ENCODE measurements around the gene HLA-B.
"Not testable (repeated sequence)": the region's sequence is repeated elsewhere in the genome, so short reads cannot be mapped to it uniquely, and the experiment has no call there.

HLA-B gene

DNA sequence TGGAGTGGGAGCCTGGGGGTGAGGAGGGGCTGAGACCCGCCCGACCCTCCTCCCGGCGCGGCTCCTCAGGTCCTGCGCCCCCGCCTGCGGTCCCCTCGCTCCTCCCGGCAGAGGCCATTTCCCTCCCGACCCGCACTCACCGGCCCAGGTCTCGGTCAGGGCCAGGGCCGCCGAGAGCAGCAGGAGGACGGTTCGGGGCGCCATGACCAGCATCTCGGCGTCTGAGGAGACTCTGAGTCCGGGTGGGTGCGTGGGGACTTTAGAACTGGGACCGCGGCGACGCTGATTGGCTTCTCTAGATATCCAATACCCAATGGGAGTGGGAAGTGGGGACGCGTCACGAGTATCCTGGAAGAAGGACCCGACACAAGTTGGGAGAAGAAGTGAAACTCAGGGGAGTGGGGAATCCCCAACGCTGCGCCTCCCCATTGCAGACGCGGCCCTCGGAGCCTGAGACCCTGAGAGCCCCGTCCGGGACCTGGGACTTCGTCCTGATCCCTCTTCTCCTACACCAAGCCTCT, at the start of gene HLA-B:
TSS of gene HLA-B (minus strand) at position 234 of the 521 bp plus-strand sequence. CDS start at position 213, 21 bp downstream.
- DNase-seq (ENCODE audit: low read depth in 2 of 2) = peak; percentile 60 to 64

GRCh38 chr6:31405996-31406395, 49.0 kb upstream of the HLA-B start:
- no peak for DNase-seq (ENCODE audit: low read depth in 2 of 2)

DNA sequence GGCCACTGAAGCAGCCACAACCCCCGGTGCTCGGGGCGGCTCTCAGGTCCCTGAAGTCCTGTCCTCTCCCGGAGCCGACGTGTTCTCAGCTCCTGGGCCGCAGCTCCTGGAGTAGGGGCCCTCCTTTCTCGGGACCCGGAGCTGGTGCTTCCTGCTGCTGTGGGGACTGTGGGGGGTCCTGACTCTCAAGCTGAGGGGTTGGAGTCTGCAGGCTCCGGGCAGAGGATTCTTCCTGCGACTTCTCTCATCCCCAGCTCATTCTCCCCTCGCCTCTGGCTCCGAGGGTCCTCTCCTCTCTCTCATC, 47.0 kb upstream of the HLA-B start:
- DNase-seq (ENCODE audit: low read depth in 2 of 2) = not testable (repeated sequence)

GRCh38 chr6:31403283-31404060, 46.5 kb upstream of the HLA-B start, which contains the start of gene MICA:
TSS of gene MICA (plus strand) at chr6:31403595. CDS start at chr6:31403633, 38 bp downstream.
- DNase-seq (ENCODE audit: low read depth in 2 of 2) = peak; percentile 55 to 71

DNA sequence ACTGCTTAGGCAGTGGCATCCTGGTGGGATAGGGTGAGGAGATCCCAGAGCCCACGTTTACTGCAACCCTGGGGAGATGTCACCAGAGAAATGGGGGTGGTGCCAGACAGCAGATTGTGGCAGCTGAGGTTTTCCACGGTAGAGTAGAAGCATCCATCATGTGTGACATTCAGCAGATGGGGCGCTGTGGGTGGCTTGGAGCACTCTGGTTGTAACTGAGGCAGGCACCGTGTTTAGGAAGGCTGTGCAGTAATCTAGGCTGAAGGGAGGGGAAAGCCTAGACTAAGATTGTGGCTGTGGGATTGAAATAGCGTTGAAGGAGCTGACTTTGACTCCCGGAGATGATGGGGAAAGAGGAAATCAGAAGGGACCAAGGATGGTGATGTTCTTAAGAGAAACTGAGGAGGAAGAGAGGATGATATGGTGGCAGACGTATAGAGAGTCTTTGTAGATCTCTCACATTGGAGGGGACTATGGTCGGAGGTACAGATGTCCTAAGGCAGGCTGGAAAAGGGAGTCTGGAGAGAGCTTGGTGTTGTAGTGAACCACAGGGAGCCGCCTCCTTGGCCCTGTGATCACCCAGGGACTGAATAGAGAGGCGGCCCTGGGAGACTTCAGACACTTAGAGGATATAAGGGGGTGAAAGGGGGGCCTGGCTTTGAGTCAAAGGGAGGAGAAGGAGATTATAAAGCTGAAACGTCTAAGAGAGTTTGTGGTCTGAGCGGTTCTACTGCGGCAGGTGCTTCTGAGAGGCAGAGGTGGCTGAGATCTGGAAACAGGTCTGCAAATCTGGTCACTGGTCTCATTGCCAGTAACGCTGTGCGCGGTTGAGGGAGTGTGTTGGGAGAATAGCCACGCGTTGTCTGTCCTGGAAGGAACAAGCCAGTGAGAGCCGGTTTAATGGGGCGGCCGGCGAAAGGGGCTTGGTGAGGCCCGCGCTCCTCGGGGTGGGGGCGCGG, 45.6 kb upstream of the HLA-B start:
- peak in 1 of 2 donors; percentile 14 for DNase-seq (ENCODE audit: low read depth in 2 of 2)

DNA sequence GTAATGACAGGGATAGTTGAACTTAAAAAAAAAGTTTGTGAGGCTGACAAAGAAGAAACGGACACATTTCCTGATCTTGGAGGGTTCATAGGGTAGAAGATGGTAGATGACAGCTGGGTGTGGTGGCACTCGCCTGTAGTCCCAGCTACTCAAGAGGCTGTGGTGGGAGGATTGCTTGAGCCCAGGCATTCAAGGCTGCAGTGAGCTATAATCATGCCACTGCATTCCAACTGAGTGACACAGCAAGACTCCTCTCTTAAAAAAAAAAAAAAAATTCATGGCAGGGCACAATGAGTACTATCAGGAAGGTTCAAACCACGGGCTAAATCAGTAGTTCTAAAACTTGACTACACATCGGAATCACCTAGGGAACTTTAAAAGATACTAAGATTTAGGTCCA, 44.4 kb upstream of the HLA-B start:
- no peak for DNase-seq (ENCODE audit: low read depth in 2 of 2)

DNA sequence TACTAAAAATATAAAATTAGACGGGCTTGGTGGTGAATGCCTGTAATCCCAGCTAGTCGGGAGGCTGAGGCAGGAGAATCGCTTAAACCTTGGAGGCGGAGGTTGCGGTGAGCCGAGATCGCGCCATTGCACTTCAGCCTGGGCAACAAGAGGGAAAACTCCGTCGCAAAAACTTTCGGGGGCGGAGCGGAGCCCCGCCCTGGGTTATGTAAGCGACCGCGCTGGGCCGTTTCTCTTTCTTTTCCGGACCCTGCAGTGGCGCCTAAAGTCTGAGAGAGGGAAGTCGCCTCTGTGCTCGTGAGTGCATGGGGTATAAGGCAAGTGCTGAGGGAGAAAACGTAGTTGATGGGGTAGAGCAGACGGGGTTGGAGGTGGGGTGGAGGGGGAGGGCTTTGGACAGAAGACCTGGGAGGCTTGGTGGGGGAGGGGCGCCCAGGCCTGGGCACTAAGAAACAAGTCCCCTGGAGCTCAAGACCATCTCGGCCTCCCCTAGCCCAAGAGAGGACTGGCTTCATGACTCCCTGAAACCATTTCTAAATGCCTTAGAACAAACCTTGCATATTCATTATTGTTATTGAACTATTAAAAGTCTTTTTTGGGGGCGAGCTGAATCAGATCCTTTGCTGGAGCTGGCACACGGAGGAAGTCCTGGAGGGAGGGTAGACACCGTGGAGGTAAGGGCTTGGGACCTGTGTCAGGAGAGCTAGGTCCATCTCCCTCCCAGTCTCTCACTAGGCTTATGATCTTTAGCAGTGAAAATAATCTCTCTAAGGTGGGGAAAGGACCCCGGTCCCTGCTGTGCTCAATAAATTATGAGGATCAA, 43.7 kb upstream of the HLA-B start:
- peak in 1 of 2 donors; percentile 63 for DNase-seq (ENCODE audit: low read depth in 2 of 2)

- DNase-seq (ENCODE audit: low read depth in 2 of 2) = peak in 1 of 2 donors; percentile 61
Measured at GRCh38 chr6:31399589-31400466, 42.8 kb upstream of the HLA-B start.

- DNase-seq (ENCODE audit: low read depth in 2 of 2) = no peak
Measured at GRCh38 chr6:31397901-31398525, 41.0 kb upstream of the HLA-B start.

GRCh38 chr6:31397153-31397499, 40.1 kb upstream of the HLA-B start:
- not testable (repeated sequence) for DNase-seq (ENCODE audit: low read depth in 2 of 2)

GRCh38 chr6:31396422-31397152, 39.6 kb upstream of the HLA-B start:
- DNase-seq (ENCODE audit: low read depth in 2 of 2) = peak; percentile 84 to 90

DNA sequence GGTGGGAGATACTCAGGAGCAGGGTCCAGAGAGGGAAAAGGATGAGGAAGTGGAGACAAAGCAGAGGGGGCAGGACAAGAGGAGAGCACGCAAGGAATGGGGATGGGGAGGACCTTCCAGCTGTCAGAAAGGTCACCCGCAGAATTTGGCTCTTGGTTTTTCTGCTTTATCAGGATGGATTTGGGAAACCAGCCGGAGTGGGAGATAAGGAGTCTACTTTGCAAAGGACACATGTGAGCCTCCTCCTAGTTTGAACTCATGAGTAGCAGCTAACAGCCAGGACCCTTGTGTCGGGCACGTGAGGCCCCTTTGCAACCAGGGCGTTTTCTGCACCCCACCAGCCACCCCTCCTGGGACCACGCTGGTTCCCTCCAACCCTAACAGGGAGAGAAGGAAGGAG, 38.9 kb upstream of the HLA-B start:
- no peak for DNase-seq (ENCODE audit: low read depth in 2 of 2)

DNA sequence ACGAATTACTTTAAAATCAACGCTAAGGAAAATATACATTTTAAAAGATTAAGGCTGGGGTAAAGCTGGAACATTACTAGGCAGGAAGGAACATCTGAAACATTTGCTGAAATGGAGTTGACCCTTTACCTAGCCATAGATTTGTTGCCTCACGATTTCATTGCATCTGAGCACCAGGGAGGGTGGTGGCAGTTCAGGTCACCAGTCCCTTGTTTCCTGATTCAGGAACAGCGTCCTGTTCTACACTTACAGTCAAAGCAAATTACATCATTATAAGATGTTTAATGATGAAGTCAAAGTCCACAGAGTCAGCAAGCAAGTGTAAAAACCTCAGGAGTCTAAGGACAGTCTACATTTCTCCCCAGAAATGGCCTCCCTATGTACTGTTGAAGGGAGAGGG, 37.4 kb upstream of the HLA-B start:
- no peak for DNase-seq (ENCODE audit: low read depth in 2 of 2)

GRCh38 chr6:31393932-31394331, 37.0 kb upstream of the HLA-B start:
- DNase-seq (ENCODE audit: low read depth in 2 of 2) = no peak

- DNase-seq (ENCODE audit: low read depth in 2 of 2) = not testable (repeated sequence)
Measured at GRCh38 chr6:31389802-31390132, 32.8 kb upstream of the HLA-B start.

DNA sequence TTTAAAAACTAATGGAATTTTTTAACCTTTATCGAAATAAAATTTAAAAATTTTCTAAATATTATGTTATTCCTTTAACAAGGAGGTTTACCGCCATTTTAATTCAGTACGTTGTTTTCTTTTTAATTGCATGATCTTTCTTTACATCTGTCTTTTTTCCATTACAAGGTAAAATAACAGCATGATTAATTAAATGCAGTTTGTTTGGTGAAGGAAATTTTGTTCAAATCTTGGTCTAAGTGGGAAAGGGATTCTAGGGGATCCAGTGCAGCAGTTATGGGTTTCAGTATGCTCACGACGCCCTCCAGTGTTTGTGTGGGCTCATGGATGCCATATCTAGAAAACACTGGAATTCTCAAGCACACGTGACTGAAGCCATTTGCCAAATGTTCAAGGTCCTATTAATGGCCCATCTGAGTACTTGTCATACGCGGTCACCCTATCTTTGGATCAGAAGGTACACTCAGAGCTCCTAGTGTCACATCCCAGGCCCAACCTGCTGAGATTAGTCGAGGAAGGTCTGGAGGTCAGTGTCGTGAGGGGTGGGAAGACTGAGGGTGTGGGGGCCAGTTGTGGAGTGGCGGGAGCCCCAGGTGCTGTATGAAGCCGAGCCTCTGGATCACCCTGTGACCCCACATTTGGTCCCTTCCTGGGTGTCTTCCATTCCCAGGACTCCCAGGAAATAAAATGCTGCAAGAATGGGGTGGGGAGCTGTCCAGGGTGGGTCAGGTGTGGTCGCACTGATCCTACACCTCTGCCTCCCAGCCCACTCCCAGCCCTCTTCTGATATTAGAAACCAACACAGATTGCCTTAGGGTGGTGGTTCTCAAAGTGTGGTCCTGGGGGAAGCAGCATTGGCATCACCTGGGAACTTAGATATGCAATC, 32.2 kb upstream of the HLA-B start:
- not testable (repeated sequence) for DNase-seq (ENCODE audit: low read depth in 2 of 2)

DNA sequence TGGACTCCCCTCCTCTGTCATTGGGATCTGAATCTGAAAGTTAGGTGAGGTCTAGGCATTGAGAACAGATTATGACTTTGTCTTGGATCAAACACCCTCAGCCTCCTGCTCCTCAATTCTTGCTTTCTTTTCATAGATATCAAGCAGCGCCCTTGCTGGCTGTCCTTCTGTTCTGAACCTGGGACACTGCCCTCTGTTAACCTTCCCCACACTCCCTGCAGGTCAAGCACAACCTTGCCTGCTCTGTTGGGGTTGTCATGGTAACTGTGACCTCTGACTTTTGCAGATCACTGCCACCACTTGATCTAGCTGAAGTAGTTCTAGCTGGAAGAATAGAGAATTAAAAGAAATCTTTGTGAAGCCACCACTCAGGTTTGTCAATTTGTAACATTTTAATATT, 30.0 kb upstream of the HLA-B start:
- no peak for DNase-seq (ENCODE audit: low read depth in 2 of 2)

DNA sequence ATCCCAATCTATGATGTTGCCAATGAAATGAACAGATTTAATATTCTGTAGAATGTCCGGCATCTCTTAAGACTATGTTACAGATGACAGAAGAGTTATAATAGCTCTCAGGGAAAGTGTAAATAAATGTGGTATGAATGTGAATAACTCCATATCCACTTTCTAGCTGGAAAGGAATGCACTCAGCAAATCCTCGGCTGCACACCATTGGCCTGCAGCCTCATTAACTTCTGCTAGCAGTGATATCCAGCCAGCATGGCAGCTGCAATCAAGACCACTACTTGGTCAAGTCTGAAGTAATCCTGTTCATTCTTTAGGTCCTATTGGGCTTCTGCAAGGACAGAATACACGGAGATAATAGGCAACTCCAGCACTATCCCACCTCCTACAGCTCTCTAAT, 29.1 kb upstream of the HLA-B start:
- DNase-seq (ENCODE audit: low read depth in 2 of 2) = no peak

GRCh38 chr6:31385041-31385440, 28.1 kb upstream of the HLA-B start:
- no peak for DNase-seq (ENCODE audit: low read depth in 2 of 2)
